Esophagus squamous epithelium (tissue), 5 donors: ENCODE data around the gene TMCO2. TPM values are rescaled to one million over a fixed set of nuclear protein-coding genes. Genes with fewer than 3 reads are reported as not detected.

Source experiments
- DNase-seq: peaks from one replicate; lab custom pipeline; 2025; lab: John Stamatoyannopoulos, UW
- H3K27ac ChIP-seq, 4 donors: fragments of 200-600 bp; sonication (generic); one replicate each; pipeline ENCODE4 v1.5.1; 2016 to 2019; ENCODE audit warnings: mild to moderate bottlenecking in 1 of 4
- H3K27me3 ChIP-seq, 4 donors: fragments of 200-600 bp; sonication (generic); 1 replicate in 3 of 4; 2 replicates in 1 of 4; pipeline versions ENCODE4 v1.5.1 to v1.6.0; 2017 to 2021; ENCODE audit warnings: antibody characterized with exemption in 1 of 4
- H3K36me3 ChIP-seq, 3 donors: fragments of 200-600 bp; sonication (generic); one replicate each; pipeline ENCODE4 v1.5.1; 2016 to 2019
- H3K4me1 ChIP-seq, 3 donors: fragments of 200-600 bp; sonication (generic); one replicate each; pipeline ENCODE4 v1.5.1; 2017 to 2019
- H3K4me3 ChIP-seq, 4 donors: fragments of 200-600 bp; sonication (generic); 1 replicate in 3 of 4; 2 replicates in 1 of 4; pipeline ENCODE4 v1.5.1; 2016 to 2019; ENCODE audit warnings: mild to moderate bottlenecking in 2 of 4, moderate library complexity in 1 of 4
- H3K9me3 ChIP-seq, 3 donors: fragments of 200-600 bp; sonication (generic); one replicate each; pipeline ENCODE4 v1.5.1; 2016 to 2019
- POLR2A ChIP-seq, 4 donors: fragments of 450-650 bp; IDR thresholded peaks; one replicate each; pipeline ENCODE4 v1.6.1; 2017; ENCODE audit warnings: antibody characterized with exemption in 4 of 4, mild to moderate bottlenecking in 4 of 4, moderate library complexity in 3 of 4
- whole genome bisulfite sequencing, 2 donors: methylation state at CpG; one replicate each; pipeline ENCODE4 v1.1.5; 2018; 5-methylcytosine and 5-hydroxymethylcytosine counted together
- intact Hi-C: fragments of 100-400 bp; cut with DNase I; formaldehyde crosslinking; loops from one replicate; pipeline ENCODE4 v1.15.0; 2022
- total RNA-seq, 4 donors: library from RNA; depleted of rRNA; stranded (reverse); fragments of >200 nt; gene quantifications; one replicate each; pipeline ENCODE4 v1.1.0, GENCODE V29; 2016
- TF ChIP-seq, protein P1 (sequence below), 6 experiments: fragments of 450-650 bp in 4 of 6; fragments of 200-600 bp in 2 of 6; sonication (generic) in 2 of 6; IDR thresholded peaks; one replicate each; pipeline ENCODE4 v1.5.1; 2016 to 2019; ENCODE audit warnings: antibody characterized with exemption in 6 of 6, mild to moderate bottlenecking in 4 of 6, moderate library complexity in 4 of 6
- donor health status: DM: yes; HTN: yes; CAD: no.

TMCO2 gene
- total RNA-seq, 4 donors from 2014 or later: not detected

GRCh38 chr1:40265919-40266318 lies 18.2 kb downstream of the TMCO2 start:
- no peaks in the 10 kb centered on the region for H3K9me3 ChIP-seq
- H3K36me3 ChIP-seq: peaks cover 0 to 84% (median 21%) of the 10 kb centered on the region in 3 donors
- intact Hi-C loops: no loop called here
- TF ChIP-seq POLR2A (IDR thresholded peaks at IDR 0.05): no peak
- TF ChIP-seq, protein P1, sequence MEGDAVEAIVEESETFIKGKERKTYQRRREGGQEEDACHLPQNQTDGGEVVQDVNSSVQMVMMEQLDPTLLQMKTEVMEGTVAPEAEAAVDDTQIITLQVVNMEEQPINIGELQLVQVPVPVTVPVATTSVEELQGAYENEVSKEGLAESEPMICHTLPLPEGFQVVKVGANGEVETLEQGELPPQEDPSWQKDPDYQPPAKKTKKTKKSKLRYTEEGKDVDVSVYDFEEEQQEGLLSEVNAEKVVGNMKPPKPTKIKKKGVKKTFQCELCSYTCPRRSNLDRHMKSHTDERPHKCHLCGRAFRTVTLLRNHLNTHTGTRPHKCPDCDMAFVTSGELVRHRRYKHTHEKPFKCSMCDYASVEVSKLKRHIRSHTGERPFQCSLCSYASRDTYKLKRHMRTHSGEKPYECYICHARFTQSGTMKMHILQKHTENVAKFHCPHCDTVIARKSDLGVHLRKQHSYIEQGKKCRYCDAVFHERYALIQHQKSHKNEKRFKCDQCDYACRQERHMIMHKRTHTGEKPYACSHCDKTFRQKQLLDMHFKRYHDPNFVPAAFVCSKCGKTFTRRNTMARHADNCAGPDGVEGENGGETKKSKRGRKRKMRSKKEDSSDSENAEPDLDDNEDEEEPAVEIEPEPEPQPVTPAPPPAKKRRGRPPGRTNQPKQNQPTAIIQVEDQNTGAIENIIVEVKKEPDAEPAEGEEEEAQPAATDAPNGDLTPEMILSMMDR (IDR thresholded peaks at IDR 0.05): no peak
- DNase-seq: no peak
- peak overlapping the region in 1 of 4 donors; percentile 23 for H3K27ac ChIP-seq
- H3K27me3 ChIP-seq: no peaks in the 10 kb centered on the region
- no peak overlapping the region for H3K4me3 ChIP-seq
- peaks cover 0 to 55% (median 7%) of the 10 kb centered on the region in 3 donors for H3K4me1 ChIP-seq

DNA sequence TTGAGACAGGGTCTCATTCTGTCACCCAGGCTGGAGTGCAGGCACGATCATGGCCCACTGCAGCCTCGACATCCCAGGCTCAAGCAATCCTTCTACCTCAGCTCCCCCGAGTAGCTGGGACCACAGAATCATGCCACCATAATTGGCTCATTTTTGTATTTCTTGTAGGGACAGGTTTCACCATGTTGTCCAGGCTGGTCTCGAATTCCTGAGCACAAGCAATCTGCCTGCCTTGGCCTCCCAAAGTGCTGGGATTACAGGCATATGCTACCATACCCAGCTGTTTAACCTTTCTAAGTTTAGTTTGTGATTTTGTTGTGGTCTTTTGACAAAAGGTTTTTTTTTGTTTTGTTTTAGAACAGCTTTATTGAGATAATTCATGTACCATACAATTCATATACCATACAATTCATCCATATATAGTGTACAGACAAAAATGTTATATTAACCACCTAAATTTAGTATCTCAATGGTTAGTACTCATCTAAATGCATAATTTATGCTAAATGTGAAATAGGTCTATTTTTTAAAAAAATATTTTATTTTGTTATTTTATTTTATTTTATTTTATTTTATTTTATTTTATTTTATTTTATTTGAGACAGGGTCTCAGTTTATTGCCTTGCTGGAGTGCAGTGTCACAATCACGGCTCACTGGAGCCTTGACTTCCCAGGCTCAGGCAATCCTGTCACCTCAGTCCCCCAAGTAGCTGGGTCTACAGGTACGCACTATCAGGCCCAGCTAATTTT lies 19.2 kb downstream of the TMCO2 start:
- no peaks in the 10 kb centered on the region for H3K9me3 ChIP-seq
- no peaks in the 10 kb centered on the region for H3K27me3 ChIP-seq
- peaks cover 0 to 84% (median 12%) of the 10 kb centered on the region in 3 donors for H3K36me3 ChIP-seq
- peaks cover 0 to 54% (median 7%) of the 10 kb centered on the region in 3 donors for H3K4me1 ChIP-seq
- H3K4me3 ChIP-seq: no peak overlapping the region
- no peak for DNase-seq
- peak overlapping the region in 3 of 4 donors; percentile 43 to 70 (median 54) for H3K27ac ChIP-seq
- intact Hi-C loops: no loop called here
- TF ChIP-seq, protein P1 (IDR thresholded peaks at IDR 0.05): no peak
- no peak for TF ChIP-seq POLR2A (IDR thresholded peaks at IDR 0.05)
- 65 to 74% methylated on average over 6 of the region's 6 CpGs for WGBS, 2 donors

DNA sequence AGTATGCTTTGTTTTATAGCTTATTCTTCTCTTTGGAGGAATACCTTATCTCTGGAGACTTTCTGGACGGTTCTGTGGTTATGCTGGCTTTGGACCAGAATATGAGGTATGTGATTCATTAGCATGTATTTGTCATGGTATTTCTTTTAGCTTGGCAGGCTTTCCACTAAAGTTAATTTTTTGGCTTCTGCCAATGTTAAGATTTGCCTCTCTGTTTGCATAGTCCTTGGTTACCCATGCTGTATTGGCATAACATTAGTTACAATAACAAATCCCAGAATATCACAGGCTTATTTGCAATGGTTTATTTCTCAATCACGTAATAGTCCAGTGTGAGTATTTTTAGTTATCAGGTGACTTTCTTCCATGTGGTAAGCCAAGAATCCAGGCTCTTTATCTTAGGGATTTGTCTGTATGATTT lies 20.0 kb downstream of the TMCO2 start:
- no peak for DNase-seq

DNA sequence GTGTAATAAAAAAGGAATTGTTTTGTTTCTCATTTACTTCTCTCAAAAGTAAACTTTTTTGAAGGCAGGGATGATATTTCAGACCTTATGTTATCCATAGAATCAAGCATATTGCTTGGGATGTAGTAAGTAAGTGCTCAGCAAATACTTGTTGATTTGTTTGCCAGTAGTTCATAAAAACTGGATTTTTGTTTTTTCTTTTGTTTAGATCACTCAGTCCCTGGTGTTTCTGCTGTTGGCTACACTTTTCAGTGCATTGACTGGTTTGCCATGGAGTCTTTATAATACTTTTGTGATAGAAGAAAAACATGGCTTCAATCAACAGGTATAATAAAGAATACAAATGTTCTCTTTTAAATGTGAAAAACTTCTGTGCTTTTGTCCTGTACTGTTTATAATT lies 20.5 kb downstream of the TMCO2 start:
- intact Hi-C loops: no loop called here
- Histone ChIP-seq H3K36me3 (peaks cover 0 to 84% (median 8%) of the 10 kb centered on the region in 3 donors), H3K4me1 (peaks cover 0 to 42% (median 7%) of the 10 kb centered on the region in 3 donors), H3K27me3 (no peaks in the 10 kb centered on the region), H3K9me3 (no peaks in the 10 kb centered on the region), H3K4me3 (no peak overlapping the region), H3K27ac (peak overlapping the region in 3 of 4 donors; percentile 54 to 70 (median 54))
- no peak for DNase-seq
- TF ChIP-seq, protein P1 (IDR thresholded peaks at IDR 0.05): no peak
- TF ChIP-seq POLR2A (IDR thresholded peaks at IDR 0.05): no peak

More for the DNA sequence above, 20.0 kb downstream of the TMCO2 start:
- no peaks in the 10 kb centered on the region for H3K9me3 ChIP-seq
- no peak overlapping the region for H3K4me3 ChIP-seq
- H3K36me3 ChIP-seq: peaks cover 0 to 84% (median 8%) of the 10 kb centered on the region in 3 donors
- intact Hi-C loops: no loop called here
- no peaks in the 10 kb centered on the region for H3K27me3 ChIP-seq
- H3K27ac ChIP-seq: peak overlapping the region in 3 of 4 donors; percentile 43 to 70 (median 54)
- TF ChIP-seq POLR2A (IDR thresholded peaks at IDR 0.05): no peak
- TF ChIP-seq, protein P1 (IDR thresholded peaks at IDR 0.05): no peak
- peaks cover 0 to 46% (median 7%) of the 10 kb centered on the region in 3 donors for H3K4me1 ChIP-seq
- 23 to 37% methylated on average over 2 of the region's 2 CpGs for WGBS, 2 donors

GRCh38 chr1:40270152-40270834 lies 22.6 kb downstream of the TMCO2 start:
- Histone ChIP-seq H3K4me1 (peaks cover 0 to 28% (median 7%) of the 10 kb centered on the region in 3 donors), H3K4me3 (no peak overlapping the region), H3K27me3 (no peaks in the 10 kb centered on the region), H3K36me3 (peaks cover 0 to 83% (median 8%) of the 10 kb centered on the region in 3 donors), H3K9me3 (no peaks in the 10 kb centered on the region), H3K27ac (peak overlapping the region in 1 of 4 donors; percentile 42)
- TF ChIP-seq, protein P1 (IDR thresholded peaks at IDR 0.05): no peak
- no peak for TF ChIP-seq POLR2A (IDR thresholded peaks at IDR 0.05)
- intact Hi-C loops: no loop called here
- no peak for DNase-seq
- WGBS, 2 donors: 67 to 80% methylated on average over 3 of the region's 3 CpGs
